ENCODE measurements around the gene DSCAML1. TPM values are rescaled to one million over a fixed set of nuclear protein-coding genes. Genes with fewer than 3 reads are reported as not detected.

DSCAML1 gene
- total RNA-seq, 1 experiment from 2014 or later: 0.90 TPM

- ChIA-PET POLR2A (no interaction called here), CTCF (interaction anchor here (1.5 kb wide), 1 partner anchor 69 kb away, joined by 4 read pairs; no protein-coding TSS in a partner anchor)
- ATAC-seq: no peak
Observed at GRCh38 chr11:117495357-117495756, 301.7 kb downstream of the DSCAML1 start.

More at GRCh38 chr11:117495357-117495756, 301.7 kb downstream of the DSCAML1 start:
- TF ChIP-seq RELA (CRISPR knock-in tag; IDR thresholded peaks at IDR 0.05; ENCODE audit: borderline replicate concordance) (no peak), NFE2L1 (CRISPR knock-in tag; IDR thresholded peaks at IDR 0.05) (no peak), CTCF (IDR thresholded peaks at IDR 0.05) (no peak), ARID4B (CRISPR knock-in tag; IDR thresholded peaks at IDR 0.05; ENCODE audit: borderline replicate concordance) (no peak), ATF3 (CRISPR knock-in tag; conservative IDR thresholded peaks at IDR 0.05) (no peak), ETV6 (CRISPR knock-in tag; IDR thresholded peaks at IDR 0.05) (no peak), E2F5 (CRISPR knock-in tag; IDR thresholded peaks at IDR 0.05) (no peak), IRF1 (CRISPR knock-in tag; IDR thresholded peaks at IDR 0.05) (no peak), GRHL2 (CRISPR knock-in tag; IDR thresholded peaks at IDR 0.05; ENCODE audit: insufficient replicate concordance, severe bottlenecking) (no peak), PREB (CRISPR knock-in tag; IDR thresholded peaks at IDR 0.05; ENCODE audit: borderline replicate concordance) (no peak), TEAD1 (CRISPR knock-in tag; IDR thresholded peaks at IDR 0.05) (no peak)
- H3K36me3 Mint-ChIP-seq: no peaks in the 10 kb centered on the region
- H3K27ac Mint-ChIP-seq: no peak overlapping the region
- H3K4me1 Mint-ChIP-seq: peaks cover 14% of the 10 kb centered on the region
- no peaks in the 10 kb centered on the region for H3K9me3 Mint-ChIP-seq
- H3K27me3 Mint-ChIP-seq (ENCODE audit: low read depth): no peaks in the 10 kb centered on the region; the same call in 1 of the 2 replicates
- H3K4me3 Mint-ChIP-seq: no peak overlapping the region
- DNase-seq (ENCODE audit: low spot score): no peak
